Measurements from ENCODE around the gene AK1.

AK1 gene

DNA sequence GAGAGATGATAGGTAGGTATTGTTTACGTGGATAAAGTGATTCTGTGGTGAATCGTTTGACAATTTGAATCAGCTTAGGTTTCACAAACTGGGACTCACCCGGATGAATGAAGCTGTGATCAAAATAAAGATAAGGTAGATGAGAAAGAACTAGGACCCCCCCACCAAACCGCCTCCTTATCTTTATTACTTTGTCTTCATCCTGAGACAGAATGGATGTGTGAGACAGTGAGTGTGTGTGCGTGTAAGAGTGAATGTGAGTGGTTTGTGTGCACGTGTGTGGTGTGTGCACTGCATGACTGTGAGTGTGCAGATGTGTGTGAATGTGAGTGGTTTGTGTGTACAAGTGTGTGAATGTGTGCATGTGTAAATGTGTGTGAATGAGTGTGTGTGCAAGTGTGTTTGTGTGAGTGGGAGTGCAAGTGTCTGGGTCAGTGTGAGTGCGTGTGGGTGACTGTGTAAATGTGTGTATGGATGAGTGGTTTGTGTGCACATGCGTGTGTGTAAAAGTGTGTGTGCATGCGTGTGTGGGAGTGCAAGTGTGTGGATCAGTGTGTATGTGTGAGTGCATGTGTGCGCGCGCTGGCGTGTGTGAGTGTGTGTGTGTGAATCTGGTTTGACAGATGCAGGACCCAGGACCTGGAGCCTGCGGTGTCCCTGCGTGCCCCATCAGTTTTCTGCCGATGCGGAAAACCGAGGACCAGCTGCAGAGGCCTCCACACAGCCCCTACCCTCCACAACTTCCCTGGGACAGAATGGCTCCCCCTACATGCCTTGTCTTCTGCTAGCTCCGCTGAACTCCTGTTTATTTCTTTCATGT, 11.6 kb downstream of the AK1 start:
- DNase-seq, result peak; percentile 52

DNA sequence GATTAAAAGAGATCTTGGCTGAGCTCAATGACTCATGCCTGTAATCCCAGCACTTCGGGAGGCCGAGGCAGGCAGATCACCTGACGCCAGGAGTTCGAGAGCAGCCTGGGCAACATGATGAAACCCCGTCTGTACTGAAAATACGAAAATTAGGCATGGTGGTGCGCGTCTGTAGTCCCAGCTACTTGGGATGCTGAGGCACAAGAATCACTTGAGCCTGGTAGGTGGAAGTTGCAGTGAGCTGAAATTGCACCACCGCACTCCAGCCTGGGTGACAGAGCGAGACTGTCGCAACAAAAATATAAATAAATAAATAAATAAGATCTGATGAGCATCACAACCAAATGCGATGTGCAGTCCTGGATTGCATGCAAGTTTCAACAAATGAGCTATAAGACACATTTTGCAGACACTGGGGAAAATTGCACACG, 14.3 kb downstream of the AK1 start:
- DNase-seq, result no peak

DNA sequence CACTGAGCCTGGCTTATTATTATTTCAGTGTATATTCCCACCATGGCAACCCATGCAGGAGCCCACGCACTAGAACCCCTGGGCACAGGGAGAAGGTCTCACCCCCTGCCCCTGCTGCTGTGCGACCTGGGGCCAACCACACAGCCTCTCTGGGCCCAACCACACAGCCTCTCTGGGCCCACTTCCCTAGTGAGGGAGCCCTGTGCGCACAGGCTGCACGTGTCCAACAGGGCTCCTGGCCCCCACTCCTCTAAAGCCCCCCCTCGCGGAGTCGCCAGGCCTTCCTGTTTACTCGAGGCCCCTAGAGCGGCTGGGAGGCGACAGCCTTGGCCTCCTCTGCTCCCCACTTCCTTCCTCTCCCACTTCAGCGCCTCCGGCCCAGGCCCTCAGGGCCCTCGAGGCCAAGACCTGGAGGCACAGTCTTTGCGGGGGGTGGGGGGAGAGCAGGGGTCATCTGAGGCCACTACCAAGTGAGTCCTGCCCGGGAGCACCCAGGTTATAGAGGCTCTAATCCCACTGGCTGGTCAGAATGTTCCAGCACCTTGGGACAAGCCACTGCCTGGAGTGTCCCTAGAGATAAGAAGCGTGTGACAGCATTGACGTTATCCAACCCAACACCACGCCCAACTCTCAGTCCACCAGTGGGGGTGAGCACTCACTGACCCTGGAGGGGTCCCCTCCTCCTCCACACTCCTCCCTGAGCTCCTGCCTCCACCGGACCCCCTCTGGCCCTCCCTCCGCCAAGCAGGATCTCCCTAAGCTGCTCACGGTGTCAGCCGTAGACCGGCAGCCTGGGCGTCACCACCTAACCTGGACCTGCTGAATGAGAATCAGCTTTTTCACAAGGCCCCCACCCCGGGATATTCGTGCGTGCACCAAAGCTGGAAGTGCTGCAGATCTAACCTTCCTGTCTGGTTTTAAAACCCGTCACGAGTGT, 15.1 kb downstream of the AK1 start:
- peak; percentile 19 for DNase-seq

DNA sequence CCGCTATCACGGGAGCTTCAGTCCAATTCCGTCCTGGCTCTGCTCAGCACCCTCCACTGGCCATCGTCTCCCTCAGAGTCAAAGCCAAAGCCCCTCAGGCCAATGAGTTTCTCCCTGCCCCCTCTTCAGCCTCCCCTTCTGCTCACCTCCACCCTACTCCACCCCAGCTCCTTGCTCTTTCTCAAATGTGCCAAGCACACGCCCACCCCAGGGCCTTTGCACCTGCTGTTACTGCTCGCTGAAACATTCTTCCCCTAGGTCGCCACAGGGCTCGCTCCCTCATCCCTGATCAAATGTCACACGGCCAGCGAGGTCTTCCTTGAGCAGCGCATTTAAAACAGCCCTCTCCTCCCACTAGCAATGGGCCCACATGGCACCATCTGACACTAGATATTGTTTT, 16.7 kb downstream of the AK1 start:
- no peak for DNase-seq

DNA sequence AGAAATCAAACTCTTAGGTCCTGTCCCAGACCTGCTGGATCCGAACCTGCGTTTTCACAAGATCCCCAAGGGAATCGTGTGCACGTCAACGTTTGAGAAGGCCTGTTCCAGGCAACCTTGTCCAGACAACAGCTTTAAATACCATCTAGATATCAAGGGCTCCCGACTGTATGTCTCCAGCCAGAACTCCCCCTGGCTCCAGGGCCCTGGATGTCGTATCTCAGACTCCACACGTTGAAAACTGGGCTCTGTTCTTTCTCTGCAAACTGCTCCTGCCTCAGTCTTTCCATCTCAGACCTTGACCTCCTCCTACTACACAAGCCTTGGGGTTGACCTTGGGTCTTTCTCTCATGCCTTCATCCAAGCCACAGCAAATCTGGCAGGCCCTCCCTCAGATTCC, 17.2 kb downstream of the AK1 start:
- no peak for DNase-seq

DNA sequence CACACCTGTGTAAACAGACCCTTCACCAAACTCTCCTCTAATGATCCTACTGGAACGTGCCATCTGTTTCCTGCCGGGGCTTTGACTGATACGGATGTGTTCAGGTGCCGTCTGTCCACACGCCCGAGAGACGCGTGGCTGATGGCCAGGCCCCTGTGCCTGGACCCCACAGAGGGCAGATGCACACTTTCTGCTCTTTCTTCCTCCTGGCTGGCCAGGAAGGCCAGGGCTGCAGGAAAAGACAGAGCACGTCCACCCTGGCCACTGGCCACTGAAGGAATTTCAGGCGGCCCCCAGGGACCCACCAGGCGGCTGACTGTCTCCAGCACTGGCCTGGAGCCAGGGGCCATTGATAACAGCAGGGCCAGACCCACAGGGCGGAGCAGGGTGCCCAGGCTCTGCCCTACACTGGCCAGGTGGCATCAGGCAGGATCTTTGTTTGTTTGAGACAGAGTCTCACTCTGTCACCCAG, 19.4 kb downstream of the AK1 start:
- no peak for DNase-seq

DNA sequence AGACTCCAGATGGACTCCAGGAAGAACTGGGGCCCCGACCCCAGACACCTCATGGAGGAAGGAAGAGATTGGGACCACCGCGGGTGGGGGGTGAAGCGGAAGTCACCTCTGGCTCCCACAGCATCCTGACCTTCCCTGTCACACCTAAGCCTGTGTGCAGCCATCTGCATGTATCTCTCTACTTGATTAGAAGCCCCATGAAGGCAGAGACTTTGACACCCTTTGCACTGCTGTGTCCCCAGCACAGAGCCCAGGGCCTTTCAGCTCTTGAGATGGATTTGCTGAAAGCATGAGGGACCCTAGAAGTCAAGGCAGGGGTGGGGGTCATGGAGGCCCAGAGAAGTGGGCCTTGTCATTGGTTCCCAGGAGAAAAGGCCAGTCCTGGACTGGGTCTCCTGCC, 20.2 kb downstream of the AK1 start:
- DNase-seq, result no peak

DNA sequence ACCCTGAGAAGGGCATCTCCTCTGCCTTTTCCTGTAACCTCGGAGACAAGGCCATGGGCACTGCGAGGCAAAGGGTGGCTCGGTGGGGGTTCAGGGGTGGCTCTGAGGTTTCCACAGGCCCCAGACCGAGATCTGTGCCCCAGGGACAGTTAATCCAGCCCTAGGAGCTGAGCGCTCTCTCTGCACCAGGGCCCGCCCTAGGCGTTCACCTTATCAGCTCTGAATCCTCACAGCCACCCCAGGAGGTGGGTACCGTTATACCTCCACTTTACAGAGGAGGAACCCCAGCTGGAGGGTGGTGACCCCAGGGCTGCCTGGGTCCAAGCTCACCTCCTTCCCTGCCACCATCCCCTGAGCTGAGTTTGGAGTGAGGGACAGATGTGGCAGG, 20.8 kb downstream of the AK1 start:
- DNase-seq, result no peak

DNA sequence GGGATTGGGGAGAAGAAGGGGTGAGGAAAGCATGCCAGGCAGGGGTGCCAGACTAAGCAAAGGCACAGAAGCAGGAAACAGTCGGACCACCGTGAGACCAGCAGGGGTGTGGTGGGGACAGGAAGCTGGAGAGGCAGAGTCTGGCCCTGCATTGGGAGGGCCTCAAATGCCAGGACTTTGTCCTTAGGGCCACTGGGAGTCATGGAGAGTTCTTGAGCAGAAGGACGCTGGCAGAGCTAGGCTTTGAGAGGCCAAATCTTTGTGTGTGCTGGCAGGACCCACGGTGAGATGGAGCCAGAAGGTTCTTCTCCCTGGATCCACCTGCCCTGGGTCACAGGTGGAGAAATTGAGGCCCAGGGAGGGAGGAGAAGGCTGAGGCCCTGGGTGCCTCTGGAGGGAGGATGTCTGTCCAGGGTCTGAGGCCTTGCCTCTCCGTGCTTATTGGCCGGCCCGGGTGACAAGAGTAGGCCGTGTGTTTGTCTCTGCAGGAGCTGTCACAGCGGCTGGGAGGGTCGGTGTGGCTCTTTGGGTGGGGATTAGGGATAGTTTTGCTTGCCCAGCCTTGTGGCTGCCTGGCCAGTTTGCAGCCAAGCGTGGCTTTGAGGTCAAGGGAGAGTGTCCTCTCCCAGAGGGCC, 21.3 kb downstream of the AK1 start:
- DNase-seq, result no peak

DNA sequence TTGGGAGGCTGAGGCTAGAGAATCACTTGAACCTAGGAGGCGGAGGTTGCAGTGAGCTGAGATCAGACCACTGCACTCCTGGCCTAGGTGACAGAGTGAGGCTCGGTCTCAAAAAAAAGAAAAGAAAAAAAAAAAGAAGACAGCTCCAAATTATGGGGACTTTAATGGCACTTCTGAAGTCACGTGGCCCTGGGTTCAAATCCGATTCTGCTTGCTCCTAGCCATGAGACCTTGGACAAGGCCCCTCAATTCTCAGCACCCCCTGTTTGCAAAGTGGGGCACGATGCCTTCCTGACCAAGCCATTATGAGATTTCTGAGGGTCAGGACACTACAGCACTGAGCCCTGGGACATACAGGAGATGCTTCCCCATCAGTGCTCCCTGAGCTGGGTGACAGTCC, 22.0 kb downstream of the AK1 start:
- no peak for DNase-seq

DNA sequence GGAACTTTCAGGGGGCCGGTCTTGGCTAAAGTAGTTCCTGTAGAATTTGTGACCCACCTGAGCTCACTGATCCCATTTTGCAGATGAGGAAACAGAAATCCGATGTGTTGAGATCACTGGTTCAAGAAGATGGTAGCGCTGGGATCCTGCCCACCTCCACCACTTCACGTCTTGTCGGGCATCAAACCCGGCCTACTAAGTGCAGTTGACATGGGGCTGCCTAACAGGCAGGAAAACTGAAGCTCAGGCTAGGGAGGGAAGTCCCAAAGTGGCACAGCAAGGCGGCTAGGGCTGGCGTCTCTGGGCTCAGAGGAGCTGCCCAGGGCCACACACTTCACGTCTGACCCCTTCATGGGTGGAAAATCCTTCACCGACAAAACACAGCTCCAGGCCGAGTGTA, 22.5 kb downstream of the AK1 start:
- no peak for DNase-seq

DNA sequence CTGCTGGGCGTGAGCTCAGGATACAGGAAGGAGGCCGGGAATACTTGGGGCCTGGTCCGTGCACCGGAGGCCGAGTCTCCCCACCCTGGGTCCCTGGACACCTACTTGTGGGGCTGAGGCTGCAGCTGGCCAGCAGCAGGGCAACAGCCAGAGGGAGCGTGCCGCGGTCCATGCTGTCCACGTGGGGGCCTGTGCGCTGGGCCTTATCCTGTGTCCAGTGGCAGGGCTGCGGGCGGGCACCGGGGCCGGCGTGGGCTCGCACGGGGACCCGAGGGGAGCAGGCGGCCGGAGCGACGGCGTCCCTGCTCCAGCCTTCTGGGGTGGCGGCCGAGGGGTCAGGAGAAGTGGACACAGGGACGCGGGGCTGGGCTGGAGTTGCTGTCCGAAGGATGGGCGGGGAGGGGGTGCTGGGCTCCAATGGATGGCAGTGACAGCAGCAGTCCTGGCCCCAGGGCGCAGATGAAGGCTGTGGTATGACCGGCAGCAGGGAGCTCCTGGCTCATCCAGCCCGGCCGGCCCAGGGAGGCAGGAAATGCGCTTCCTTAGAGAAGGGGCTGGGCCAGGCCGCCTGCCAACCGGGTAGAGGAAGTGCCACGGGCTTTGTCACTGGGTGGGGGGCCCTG, 23.2 kb downstream of the AK1 start, which contains the start of gene ENG:
TSS of gene ENG (minus strand) at position 475 of the 623 bp plus-strand sequence. CDS start at position 172, 303 bp downstream.
- peak; percentile 46 for DNase-seq

DNA sequence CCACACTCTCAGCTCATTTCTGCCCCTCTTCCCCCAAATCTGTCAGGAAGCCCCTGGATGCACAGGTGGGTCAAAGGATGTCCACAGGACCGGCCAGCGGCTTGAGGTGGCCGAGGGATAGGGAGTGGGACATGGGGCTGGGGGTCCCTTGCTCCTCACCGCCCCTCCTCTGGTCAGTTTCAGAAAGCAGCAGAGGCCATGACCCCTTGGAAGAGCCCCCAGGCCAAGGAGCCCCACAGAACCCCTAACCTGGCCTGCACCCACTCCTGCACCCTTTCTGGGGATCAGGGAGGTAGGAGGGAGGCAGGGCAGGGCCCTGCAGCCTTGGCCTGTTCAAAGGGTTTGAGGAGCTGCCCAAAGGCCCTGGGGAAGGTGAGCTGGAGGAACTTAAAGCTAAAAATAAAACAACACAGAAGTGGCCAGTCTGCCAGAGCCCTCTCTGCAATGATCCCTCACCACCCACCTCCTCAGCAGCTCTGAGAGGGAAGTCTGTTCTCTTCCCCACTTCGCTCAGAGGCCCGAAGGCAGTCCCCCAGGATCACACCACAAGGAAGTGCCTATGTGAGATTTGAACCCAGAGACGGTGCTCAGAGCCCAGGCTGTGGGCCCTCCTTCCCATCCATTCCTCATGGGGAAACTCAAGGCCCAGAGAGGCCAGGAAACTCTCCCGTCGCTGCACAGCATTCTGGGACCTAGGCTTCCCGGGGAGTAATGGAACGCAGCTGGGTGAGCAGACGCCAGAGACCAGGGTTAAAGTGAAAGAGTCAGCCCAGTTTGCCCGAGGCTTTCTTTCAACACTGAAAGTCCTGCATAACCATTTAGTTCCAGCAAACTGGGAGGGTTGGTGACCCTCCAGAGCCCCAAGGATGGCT, 23.9 kb downstream of the AK1 start:
- DNase-seq, result no peak

DNA sequence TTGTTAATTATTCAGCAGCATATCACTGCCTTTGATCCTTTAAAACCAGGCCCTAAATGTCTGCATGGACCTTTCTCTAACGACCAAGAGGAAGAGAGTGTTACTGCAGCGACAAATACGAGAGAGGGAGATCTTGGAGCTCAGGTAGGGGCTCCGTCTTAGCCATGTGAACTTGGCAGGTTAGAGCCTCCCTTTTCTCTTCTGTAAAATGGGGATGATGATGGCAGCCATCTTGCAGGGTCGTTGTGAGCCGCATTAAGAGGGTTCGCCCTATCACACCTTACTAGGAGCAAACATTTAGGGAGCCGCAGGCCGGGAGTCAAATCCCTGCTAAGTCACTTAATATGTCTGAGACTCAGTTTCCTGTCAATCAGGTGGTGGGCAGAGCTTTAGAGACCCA, 24.6 kb downstream of the AK1 start:
- no peak for DNase-seq

DNA sequence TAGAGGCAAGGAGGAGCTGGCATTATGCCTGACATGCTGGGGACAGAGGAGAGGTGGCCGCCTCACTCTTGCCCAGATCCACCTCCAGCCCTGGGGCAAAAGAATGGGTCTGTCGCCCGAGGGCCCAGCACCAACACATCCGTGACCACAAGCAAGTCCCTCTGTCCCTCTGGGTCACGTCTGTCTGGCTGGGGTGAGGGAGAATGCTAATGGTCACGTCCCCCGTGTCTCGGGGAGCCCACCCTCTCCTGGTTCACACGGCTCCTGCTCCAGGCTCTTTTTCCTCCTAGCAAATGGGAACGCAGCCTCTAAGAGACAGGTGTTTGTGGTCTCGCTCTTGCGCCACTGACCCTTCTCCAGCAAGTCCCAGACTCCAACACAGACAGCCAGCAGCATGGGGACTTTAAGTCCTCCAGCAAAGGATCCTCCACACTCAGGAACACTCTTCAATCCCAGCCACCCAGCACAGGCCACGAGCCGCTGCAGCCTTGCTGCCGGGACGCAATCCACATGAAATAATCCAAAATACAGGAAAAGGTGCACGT, 27.1 kb downstream of the AK1 start:
- no peak for DNase-seq

DNA sequence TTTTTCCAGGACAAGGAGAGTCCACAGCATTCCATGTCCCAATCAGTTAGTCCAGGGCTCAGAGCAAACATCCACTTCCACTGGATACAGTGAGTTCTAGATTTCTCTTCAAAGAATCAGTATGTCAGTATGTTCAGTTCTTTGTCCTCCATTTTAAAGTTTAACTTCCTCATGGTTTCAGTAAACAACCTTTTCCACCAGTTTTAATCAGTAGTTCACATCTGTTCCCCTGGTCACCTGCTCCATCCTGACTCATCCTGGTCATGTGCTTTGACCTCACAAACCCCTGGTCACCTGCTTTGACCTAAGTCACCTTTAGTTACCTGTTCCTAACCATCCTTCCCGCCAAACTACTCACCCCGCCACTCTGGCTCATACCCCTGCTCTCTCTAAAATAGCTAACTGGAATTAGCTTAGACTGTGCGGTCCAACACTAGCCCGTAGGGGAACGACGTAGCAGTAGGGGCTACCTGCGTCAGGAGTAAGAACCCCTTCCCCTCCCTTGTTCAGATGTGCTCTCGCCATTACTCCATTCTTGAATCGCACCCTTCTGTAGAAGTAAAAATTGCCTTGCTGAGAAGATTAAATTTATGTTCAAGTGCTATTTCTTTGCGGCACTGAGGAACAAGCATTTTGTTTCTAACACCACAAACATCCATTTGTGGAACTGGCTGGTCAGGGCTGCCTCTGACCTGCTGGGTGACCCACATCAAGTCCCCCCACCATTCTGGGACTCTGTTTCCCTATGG, 28.5 kb downstream of the AK1 start:
- no peak for DNase-seq

DNA sequence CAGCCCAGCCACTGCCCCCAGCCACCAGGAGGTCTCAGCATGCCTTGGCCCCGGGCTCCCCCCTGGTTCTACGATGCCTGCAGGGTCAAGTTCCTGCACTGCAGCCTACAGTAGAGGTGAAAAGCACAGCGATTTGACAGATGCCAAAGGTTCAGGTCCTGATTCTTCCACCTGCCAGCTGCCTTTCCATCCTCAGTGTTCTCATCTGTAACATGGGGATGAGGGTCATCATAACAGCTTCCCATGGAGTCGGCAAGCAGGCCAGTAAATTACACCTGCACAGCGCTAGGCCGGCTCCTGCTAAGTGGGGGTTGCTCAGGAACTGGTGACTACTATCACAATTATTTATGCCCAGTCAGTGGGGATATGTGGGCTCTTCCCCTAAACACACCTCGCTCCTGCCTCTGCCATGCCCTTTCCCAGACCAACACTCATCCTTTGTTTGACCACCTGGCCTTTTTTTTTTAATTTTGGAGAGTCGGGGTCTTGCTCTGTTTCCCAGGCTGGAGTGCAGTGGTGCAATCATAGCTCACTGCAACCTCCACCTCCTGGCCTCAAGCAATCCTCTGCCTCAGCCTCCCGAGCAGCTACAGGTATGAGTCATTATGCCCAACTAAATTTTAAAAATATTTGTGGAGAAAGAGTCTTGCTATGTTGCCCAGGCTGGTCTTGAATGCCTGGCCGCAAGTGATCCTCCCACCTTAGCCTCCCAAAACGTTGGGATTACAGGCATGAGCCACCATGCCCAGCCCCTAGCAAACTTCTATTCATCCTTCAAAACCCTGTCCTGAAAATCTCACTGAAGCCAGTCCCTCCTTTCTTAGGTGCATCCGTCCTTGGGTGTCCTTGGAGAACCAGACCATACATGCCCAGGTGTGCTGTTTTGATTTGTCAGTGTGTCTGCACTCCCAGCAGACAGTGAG, 29.4 kb downstream of the AK1 start:
- DNase-seq, result no peak

DNA sequence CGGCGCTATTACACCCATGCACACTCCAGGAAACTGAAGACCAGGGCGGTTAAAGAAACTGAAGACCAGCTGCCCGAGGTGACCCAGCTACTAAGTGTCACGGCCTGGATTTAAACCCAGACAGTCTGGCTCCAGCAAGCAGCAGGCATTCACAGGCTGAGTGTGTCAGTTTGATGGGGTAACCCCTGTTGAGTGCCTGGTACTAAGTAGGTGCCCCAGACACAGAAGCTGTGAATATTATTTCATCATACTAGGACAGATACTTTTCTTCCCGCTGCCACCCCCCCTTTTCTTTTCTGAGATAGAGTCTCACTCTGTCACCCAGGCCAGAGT, 30.3 kb downstream of the AK1 start:
- no peak for DNase-seq

DNA sequence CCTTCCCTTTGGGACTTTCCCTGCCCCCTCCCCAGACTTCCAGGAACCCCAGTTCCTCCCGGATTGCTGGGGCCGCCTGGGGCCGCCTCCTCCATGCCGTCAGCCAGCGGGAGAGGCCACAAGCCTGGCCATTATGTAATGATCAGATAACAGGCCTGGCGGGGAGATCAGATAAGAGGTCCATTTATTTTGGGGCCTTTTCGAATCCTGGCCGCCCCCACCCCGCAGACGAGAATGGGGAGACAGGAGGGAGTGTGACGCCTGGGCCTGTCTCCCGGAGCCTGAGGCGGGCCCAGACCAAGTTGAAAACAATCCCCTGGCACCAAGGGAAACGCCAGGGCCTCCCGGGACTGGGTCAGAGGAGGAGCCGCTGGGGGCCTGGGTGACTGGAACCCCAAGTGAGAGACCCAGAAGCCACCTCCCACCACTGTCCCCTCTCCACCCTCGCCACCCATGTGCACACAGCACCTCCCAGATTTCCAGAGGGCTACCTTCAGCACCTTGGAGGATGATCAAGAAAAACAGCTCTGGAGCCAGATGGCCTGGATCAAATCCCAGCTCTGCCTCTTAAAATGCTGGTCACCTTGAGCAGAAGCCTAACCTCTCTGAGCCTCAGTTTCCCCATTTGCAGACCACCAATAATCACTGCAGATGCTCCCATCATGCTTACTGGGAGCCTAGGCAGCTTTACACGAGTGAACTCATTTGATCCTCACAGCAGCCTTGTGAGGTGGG, 30.9 kb downstream of the AK1 start:
- no peak for DNase-seq

Data from activated CD4-positive, alpha-beta T cell treated with anti-CD3 and anti-CD28 coated beads, Interleukin-2, Interleukin-6, amounts not matched to agents 100 ng/mL and 50 ng/mL, durations not matched to agents 16 hours and 8 hours (primary cell).